Measurements from ENCODE around the gene PEAR1.

The PEAR1 gene

DNA sequence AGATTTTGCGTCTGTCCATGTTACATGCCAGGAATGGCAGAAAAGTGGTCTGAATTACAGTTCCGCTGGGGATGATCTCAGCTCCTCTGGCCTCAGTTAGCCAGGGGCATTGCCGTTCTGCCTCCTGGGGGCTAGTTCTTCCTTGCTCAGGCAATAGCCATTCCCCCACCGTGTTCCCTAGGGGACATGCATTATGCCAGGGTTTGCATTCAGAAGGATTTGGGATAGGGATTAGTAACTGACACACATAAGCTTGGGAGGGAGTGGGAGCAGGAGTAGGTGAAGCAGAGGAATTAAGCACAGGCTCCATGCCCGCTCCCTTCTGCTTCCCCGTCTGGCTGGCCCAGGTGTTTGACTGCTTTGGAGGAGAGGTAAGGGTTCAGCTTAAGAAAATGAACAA, 39.6 kb downstream of the PEAR1 start:
- no peak for TF ChIP-seq CTCF (conservative IDR thresholded peaks at IDR 0.05; ENCODE audit: low read depth, low read length)
- H3K4me3 ChIP-seq (ENCODE audit: low read depth, low read length): no peak overlapping the region
- no peak for DNase-seq (ENCODE audit: low read depth)

DNA sequence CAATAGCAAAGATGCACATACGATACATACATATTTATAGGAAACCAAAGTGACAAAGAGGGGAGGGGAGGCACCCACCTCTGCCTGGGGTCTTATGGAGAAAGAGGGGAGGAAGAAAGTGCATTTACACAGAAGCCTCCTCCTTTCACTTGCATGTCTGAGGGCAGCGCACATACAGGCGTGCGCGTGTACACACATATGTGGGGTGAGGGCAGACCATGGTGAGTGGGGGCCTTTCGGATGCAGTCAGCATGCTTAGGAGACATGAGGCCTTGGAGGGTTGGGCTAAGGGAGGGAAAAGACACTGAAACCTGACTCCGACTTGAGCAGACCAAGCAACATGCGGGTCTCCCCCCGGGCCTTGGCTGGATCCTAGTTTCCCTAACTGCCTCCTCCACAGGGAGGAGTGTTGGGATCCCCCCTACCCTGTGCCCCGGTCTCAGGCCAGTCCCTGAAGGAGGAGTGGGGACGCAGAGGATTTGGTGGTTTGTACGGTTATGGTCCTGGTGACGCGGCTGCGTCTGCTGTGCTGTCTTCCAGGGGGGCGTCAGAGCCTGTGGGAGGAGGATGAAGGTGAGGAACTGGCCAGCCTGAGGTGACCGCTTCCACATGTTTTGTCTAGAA, 42.1 kb downstream of the PEAR1 start:
- TF ChIP-seq CTCF (conservative IDR thresholded peaks at IDR 0.05; ENCODE audit: low read depth, low read length): no peak
- H3K4me3 ChIP-seq (ENCODE audit: low read depth, low read length): no peak overlapping the region
- no peak for DNase-seq (ENCODE audit: low read depth)

DNA sequence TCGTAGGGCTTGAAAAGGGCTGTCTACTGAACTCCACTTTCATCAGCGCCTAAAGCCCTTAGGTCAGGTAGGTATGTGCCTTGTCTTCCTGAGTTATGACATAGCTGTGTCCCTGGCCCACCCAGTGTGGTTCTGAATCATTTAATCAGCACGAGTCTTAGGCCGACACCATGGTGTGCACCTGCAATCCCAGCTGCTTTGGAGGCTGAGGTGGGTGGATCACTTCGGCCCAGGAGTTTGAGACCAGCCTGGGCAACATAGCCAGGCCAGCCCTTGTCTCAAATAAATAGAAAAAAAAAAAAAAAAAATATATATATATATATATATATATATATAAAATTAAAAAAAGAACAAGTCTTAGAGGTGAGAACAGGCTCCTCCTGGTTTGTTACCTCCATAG, 42.7 kb downstream of the PEAR1 start:
- DNase-seq (ENCODE audit: low read depth): no peak
- TF ChIP-seq CTCF (conservative IDR thresholded peaks at IDR 0.05; ENCODE audit: low read depth, low read length): no peak
- H3K4me3 ChIP-seq (ENCODE audit: low read depth, low read length): no peak overlapping the region

GRCh38 chr1:156936721-156937220, 43.3 kb downstream of the PEAR1 start:
- DNase-seq (ENCODE audit: low read depth): no peak
- no peak overlapping the region for H3K4me3 ChIP-seq (ENCODE audit: low read depth, low read length)
- no peak for TF ChIP-seq CTCF (conservative IDR thresholded peaks at IDR 0.05; ENCODE audit: low read depth, low read length)

DNA sequence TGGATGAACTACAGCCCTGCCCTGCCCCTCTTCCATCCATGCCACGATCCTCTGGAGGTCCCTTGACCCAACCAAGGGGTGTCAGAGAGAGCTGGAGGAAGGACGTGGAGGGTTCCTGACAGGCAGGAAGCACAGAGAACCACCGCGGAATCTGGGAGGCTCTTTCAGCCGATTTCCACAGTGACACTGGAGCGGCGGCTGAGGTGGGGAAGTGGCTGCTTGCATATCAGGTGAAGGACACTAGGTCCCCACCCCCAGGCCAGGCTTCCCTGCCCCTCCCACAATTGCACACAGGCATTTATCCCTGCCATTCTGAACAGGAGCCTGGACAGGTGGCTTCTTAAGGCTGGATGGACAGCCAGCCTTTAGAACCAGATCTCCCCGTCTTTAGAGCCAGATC, 44.4 kb downstream of the PEAR1 start:
- DNase-seq (ENCODE audit: low read depth): no peak
- H3K4me3 ChIP-seq (ENCODE audit: low read depth, low read length): no peak overlapping the region
- no peak for TF ChIP-seq CTCF (conservative IDR thresholded peaks at IDR 0.05; ENCODE audit: low read depth, low read length)

DNA sequence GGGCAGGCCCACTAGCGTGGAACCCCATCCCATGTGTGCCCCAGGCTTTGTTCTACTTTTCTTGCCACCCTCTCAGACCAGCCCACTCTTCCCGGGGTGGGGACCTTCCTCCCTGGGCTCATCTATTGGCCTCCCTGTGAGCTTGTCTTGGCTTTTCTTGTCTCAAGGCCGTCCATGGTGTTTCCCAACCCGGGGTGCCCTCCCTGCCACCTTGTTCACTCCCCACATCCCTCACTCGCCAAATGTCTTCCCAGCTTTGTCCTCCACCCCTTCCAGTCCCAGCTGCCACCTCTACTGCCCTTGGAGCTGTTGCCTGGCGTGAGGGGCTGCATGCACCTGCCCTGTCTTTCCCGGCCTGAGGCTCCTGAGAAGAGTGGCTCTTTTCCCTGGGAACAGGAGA, 45.3 kb downstream of the PEAR1 start:
- no peak for DNase-seq (ENCODE audit: low read depth)
- H3K4me3 ChIP-seq (ENCODE audit: low read depth, low read length): no peak overlapping the region
- TF ChIP-seq CTCF (conservative IDR thresholded peaks at IDR 0.05; ENCODE audit: low read depth, low read length): no peak

- no peak overlapping the region for H3K4me3 ChIP-seq (ENCODE audit: low read depth, low read length)
- no peak for TF ChIP-seq CTCF (conservative IDR thresholded peaks at IDR 0.05; ENCODE audit: low read depth, low read length)
- no peak for DNase-seq (ENCODE audit: low read depth)
Measured at GRCh38 chr1:156939786-156940334, 46.3 kb downstream of the PEAR1 start.
